Muscle of leg (tissue), 11 donors: ENCODE measurements around the gene NFATC2. TPM values are rescaled to one million over a fixed set of nuclear protein-coding genes. Genes with fewer than 3 reads are reported as not detected.
A peak's percentile ranks its signal among the peaks of the same experiment; 100 is the strongest.

Experiments
- DNase-seq: peaks from one replicate; pipeline ENCODE4 v3.0.0; 2013
- H3K27ac ChIP-seq: one replicate; pipeline ENCODE4 v1.5.1; 2013; ENCODE audit warnings: mild to moderate bottlenecking, low read length, control low read depth
- H3K27me3 ChIP-seq: one replicate; pipeline ENCODE4 v1.6.1; 2013; ENCODE audit warnings: low read length; ENCODE audit not compliant: control insufficient read depth, insufficient read depth
- H3K36me3 ChIP-seq: one replicate; pipeline ENCODE4 v1.6.1; 2013; ENCODE audit warnings: low read length; ENCODE audit not compliant: control insufficient read depth, insufficient read depth
- H3K4me1 ChIP-seq: one replicate; pipeline ENCODE4 v1.6.1; 2013; ENCODE audit warnings: low read length; ENCODE audit not compliant: control insufficient read depth, insufficient read depth
- H3K4me3 ChIP-seq: one replicate; pipeline ENCODE4 v1.5.1; 2013; ENCODE audit warnings: low read length, control low read depth
- H3K9me3 ChIP-seq: replicated peaks from 2 replicates; pipeline ENCODE4 v1.6.1; 2013; ENCODE audit warnings: low read depth, low read length; ENCODE audit not compliant: control insufficient read depth
- WGBS: methylation state at CpG from one replicate; pipeline ENCODE4 v1.1.5; 2013; ENCODE audit warnings: missing lambda C conversion rate; ENCODE audit not compliant: insufficient coverage; 5-methylcytosine and 5-hydroxymethylcytosine counted together
- polyA plus RNA-seq, 8 donors: library from polyadenylated mRNA; unstranded; fragments of 120-200 nt; gene quantifications; one replicate each; pipeline versions ENCODE4 v1.2.1 to v1.2.3, GENCODE V29; 2013; ENCODE audit warnings: inconsistent platforms in 1 of 8, low replicate concordance in 1 of 8; ENCODE audit not compliant: insufficient read length in 8 of 8, insufficient read depth in 1 of 8
- total RNA-seq: library from RNA; stranded (reverse); fragments of 120-200 nt; gene quantifications from one replicate; pipeline ENCODE4 v1.2.4, GENCODE V29; 2013

The NFATC2 gene
- total and polyA plus RNA-seq, 9 donors, result 3.8 to 8.3 (median 5.7) TPM

DNA sequence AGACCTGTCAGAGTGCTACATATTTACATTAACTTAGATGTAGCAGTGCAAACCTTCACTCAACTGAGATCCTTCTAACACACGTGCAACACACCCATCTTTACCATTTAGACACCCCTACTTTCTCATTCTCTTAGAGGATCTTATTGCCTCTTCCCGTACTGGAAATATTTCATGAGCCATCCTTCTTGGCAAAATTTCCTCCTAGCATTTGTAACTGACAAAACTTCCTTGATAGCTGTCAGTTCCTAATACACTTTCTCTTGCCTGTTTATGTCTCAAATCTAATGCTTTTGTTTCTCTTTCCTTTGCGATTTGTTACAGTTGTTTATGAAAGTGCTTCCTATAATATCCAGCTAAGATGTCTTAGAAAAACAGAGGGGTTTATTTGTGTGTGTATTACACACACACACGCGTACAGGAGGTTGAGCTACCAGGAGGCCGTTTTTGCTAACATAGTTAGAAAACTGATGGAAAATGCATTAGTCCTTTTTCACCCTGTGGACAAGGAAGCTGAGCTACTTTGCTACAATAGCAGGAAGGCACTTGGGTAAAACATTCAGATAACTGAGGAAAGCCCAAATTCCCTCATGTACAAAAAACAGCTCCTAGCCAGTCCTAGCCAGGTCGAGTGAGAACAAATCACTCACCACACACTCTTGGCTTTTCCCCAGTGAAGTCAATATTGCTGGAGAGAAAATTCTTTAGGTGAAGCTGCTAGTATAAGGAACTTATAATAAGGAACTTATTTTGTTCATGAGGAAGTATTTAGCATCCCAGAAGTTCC lies 153.6 kb downstream of the NFATC2 start:
- H3K4me1 ChIP-seq, result peaks cover 22% of the 10 kb centered on the region
- 81% methylated on average over 2 of the region's 7 CpGs for WGBS
- DNase-seq, result peak; percentile 52
- H3K27ac ChIP-seq, result peak overlapping the region; percentile 54
- no peaks in the 10 kb centered on the region for H3K27me3 ChIP-seq
- peaks cover 10% of the 10 kb centered on the region for H3K36me3 ChIP-seq
- no peak overlapping the region for H3K4me3 ChIP-seq
- H3K9me3 ChIP-seq, result no peaks in the 10 kb centered on the region

DNA sequence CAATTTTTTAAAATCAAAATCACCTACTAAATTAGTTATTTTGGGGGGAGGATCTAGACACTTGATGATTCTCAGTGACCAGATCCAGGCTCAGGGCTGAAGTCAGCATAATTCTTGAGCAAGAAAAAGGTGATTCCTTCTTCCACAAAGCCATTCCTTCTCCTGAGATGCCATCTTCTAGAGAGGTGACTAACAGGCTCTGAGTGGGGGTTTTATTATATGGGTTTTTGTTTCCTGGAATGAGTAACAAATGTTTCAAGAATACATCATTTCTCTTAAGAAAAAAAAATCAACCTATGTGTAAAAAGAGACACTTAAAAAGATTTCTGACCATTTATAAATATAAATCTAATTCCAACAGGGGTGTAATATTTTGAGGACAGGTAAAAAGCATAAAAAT lies 154.3 kb downstream of the NFATC2 start:
- no peak overlapping the region for H3K27ac ChIP-seq
- no peak for DNase-seq
- no peaks in the 10 kb centered on the region for H3K9me3 ChIP-seq
- peaks cover 10% of the 10 kb centered on the region for H3K36me3 ChIP-seq
- peaks cover 21% of the 10 kb centered on the region for H3K4me1 ChIP-seq
- H3K27me3 ChIP-seq, result no peaks in the 10 kb centered on the region
- no peak overlapping the region for H3K4me3 ChIP-seq

DNA sequence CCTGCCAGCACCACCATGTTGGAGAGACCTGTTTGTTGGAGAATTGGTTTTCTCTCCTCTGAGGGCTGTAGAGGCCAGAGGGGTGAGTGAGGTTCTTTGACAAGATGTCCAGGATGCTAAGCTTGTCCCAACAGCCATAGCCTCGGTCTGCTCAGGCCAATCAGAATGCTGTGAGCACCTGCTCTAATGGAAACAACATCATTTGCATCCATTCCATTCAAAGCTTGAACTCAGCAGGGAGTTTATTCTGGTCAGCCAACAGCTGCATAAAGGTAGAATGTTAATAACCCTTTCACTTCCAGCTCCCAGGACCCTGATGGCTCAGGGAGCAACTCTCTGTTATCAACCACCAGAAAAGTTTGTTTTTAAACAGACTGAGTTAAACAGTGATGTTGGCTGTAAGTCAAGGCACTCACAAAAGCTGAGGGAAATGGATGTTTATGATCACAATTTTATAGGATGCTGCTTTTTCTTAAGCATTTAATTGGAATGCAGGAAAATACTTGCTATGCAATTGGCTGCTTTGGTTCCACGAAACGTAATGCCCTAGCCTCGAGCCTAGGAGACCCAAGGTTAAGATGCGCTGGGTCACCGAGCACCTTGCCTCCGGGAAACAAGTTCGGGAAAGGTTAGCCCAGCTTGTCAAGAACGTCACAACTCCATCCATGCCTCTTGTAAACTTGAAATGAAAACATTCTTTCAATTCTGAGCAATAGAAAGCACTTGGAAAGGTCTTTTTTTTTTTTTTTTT lies 155.2 kb downstream of the NFATC2 start:
- H3K4me1 ChIP-seq, result peaks cover 19% of the 10 kb centered on the region
- DNase-seq, result no peak
- H3K27me3 ChIP-seq, result no peaks in the 10 kb centered on the region
- H3K4me3 ChIP-seq, result no peak overlapping the region
- H3K27ac ChIP-seq, result no peak overlapping the region
- WGBS, result 45% methylated on average over 4 of the region's 9 CpGs
- peaks cover 8% of the 10 kb centered on the region for H3K36me3 ChIP-seq
- no peaks in the 10 kb centered on the region for H3K9me3 ChIP-seq

DNA sequence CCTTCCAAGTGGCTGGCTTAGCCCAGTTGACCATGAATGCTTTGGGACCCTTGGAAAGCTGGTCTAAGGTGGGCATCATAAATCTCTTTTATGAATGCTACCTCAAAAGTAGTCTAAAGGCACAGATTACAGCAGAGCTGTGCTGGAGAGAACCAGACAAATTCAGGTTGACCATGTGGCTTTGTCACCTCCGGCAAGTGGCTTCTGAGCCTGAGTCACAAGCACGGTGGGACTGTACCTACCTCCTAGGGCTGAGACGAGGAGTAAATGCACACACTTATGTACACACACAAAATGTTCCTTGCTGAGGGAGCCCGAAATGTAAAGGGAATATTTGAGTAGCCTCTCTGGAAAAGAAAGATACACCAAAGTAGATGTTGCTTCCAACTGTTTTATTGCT lies 155.9 kb downstream of the NFATC2 start:
- no peak for DNase-seq
- peaks cover 19% of the 10 kb centered on the region for H3K4me1 ChIP-seq
- H3K9me3 ChIP-seq, result no peaks in the 10 kb centered on the region
- no peak overlapping the region for H3K27ac ChIP-seq
- no peak overlapping the region for H3K4me3 ChIP-seq
- WGBS, result 83% methylated on average over 1 of the region's 4 CpGs
- no peaks in the 10 kb centered on the region for H3K27me3 ChIP-seq
- peaks cover 8% of the 10 kb centered on the region for H3K36me3 ChIP-seq

DNA sequence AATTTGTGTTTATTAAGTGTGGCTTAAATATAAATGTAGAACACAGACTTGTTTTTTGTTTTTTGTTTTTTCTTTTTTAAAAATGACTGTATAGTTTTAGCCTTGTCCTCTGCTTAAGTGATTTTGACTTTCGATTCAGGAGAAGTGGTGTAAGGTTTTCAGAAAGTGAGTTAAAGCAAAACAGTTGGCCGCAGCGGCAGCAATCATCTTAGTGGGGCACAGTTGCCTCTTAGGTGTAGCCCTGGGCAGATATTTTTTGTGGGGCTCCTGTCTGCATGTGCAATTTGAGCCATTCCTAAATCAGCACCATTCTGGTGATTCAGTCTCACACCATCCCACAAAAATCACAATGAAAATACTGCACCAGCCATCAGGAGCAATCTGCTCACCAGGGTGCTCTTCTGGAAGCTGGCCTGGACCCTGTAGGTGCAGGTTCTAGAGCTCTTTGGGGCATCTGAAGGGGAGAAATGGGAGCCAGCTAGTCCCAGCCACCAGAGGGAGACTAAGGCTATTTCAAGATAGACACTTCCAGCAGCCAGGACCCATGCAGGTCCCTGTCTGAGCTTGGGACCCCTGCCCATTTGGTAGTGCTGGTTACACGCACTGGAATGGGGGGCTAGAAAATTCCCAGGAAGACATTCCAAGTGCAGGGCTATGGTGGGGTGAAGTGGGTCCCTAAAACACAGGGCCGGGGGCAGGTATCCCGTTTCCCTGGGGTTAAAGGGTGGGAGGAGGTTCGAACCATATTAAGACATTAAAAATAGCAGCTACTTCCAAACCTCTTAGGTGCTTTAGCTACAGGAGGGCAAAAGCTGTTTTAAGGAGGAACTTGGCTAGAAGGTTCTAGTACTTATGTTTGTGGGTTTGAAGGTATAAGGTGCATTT lies 156.6 kb downstream of the NFATC2 start:
- WGBS, result 64% methylated on average over 2 of the region's 7 CpGs
- H3K36me3 ChIP-seq, result peaks cover 7% of the 10 kb centered on the region
- peak; percentile 30 for DNase-seq
- H3K4me3 ChIP-seq, result no peak overlapping the region
- no peaks in the 10 kb centered on the region for H3K9me3 ChIP-seq
- no peaks in the 10 kb centered on the region for H3K27me3 ChIP-seq
- H3K4me1 ChIP-seq, result peaks cover 18% of the 10 kb centered on the region
- no peak overlapping the region for H3K27ac ChIP-seq

DNA sequence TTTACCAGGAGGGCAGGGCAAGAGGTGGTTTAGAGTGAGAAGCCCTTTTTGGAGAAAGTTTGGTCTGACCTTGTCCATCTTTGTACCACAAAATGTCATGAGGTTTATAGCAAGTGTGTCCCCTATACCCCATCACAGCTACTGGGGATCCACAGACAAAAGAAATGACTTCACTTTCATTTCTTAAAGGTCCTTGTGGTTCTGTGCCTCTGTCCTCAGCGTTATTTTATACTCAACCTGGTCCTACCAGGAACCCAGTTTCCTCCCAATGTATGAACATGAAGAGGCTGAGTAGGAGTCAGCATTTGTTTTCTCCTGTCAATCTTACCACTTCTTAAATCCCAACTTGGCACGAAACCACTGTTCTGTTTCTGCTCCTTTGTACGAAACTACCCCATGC lies 157.6 kb downstream of the NFATC2 start:
- no peaks in the 10 kb centered on the region for H3K27me3 ChIP-seq
- H3K9me3 ChIP-seq, result no peaks in the 10 kb centered on the region
- H3K36me3 ChIP-seq, result no peaks in the 10 kb centered on the region
- peaks cover 21% of the 10 kb centered on the region for H3K4me1 ChIP-seq
- H3K4me3 ChIP-seq, result no peak overlapping the region
- no CpG with 5 or more reads among the region's 3 CpGs for WGBS
- no peak overlapping the region for H3K27ac ChIP-seq
- DNase-seq, result no peak

DNA sequence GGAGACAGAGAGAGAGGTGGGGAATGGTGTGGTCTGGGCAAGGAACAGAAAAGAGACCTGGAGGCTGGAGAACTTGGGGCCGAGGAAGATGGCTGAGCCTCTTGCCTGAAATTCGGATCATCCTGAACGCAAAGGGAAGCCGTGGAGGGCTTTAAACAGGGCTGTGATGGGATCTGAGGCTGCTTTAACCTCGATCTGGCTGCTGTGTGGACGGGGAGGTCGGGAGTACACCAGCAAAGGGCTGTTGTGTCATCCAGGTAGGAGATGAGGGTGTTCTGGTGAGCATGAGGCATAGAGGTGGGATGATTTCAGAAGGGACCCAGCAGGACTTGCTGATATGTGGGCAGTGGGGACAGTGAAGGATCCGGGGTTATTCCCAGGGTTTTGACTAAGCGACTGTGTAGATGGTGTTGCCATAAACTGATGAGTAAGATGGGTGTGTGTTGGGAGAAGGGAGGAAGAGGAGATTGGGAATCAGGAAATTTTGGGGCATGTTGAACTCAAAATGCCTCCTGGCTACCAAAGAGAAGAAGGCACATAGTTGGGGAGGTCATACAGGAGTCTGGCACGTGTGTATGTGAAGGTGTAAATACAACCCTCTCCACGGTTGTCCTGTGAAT lies 158.5 kb downstream of the NFATC2 start:
- H3K9me3 ChIP-seq, result no peaks in the 10 kb centered on the region
- no peak overlapping the region for H3K27ac ChIP-seq
- peaks cover 19% of the 10 kb centered on the region for H3K4me1 ChIP-seq
- no peaks in the 10 kb centered on the region for H3K36me3 ChIP-seq
- H3K27me3 ChIP-seq, result no peaks in the 10 kb centered on the region
- DNase-seq, result no peak
- H3K4me3 ChIP-seq, result no peak overlapping the region
- WGBS, result 91% methylated on average over 8 of the region's 11 CpGs

DNA sequence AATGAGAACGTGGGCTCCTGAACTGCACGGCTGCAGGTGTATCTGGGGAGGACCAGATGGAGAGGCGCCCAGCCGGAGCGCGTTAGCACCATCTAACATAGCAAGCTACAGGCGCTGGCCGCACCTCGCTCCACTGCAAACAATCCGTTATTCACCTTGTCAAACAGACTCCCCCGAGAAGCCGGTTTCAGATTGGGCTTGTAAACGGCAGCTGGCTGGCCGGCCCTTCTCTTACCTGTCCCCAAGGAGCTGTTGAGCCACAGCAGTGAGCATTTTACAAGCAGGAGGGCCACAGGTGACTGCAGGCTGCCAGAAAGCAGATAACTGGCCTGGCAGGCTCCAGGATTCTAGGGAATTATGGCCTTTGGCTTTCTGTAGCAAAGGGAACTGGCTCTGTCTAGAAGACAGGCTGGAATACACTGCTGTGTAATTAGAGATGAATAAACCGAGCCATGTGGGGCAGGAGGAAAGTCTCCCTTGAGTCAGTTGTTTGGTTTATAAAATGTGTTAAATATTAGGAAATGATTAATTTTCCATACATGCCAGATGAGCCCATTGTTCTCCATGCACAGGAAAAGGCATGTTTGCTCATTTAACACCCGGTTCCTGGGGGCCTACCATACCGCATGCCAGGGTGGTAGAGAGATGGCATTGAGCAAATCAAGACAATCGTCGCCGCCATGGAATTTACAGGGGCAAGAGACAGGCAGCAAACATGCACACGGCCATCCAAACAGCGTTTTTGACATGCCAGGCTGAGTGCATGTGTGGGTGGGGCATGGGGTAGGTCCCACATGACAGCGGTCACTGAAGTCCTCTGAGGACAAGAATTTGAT lies 159.3 kb downstream of the NFATC2 start:
- no peaks in the 10 kb centered on the region for H3K9me3 ChIP-seq
- peak; percentile 51 for DNase-seq

More for the DNA sequence above, 159.3 kb downstream of the NFATC2 start:
- Histone ChIP-seq H3K36me3 (no peaks in the 10 kb centered on the region), H3K4me1 (peaks cover 19% of the 10 kb centered on the region), H3K4me3 (no peak overlapping the region), H3K27me3 (no peaks in the 10 kb centered on the region), H3K27ac (no peak overlapping the region)
- 34% methylated on average over 18 of the region's 23 CpGs for WGBS
